Osteoblast (primary cell): Measurements from ENCODE around the gene ILKAP. TPM values are rescaled to one million over a fixed set of nuclear protein-coding genes. Genes with fewer than 3 reads are reported as not detected.

Experiments
- DNase-seq: peaks from one replicate; pipeline ENCODE4 v3.0.0; 2011; ENCODE audit warnings: low spot score, mixed read lengths; ENCODE audit not compliant: insufficient read length; ENCODE audit errors: missing footprints
- H2AFZ ChIP-seq: 2 replicates; pipeline ENCODE4 v1.6.0; 2011; ENCODE audit warnings: mild to moderate bottlenecking, low read length
- H3K27ac ChIP-seq: 2 replicates; pipeline ENCODE4 v1.5.1; 2011; ENCODE audit warnings: mild to moderate bottlenecking, low read depth, low read length, moderate library complexity
- H3K27me3 ChIP-seq: 2 replicates; pipeline ENCODE4 v1.6.0; 2012; ENCODE audit warnings: mild to moderate bottlenecking, control low read depth, inconsistent platforms, low read length, moderate library complexity; ENCODE audit not compliant: insufficient read depth
- H3K36me3 ChIP-seq: 2 replicates; pipeline ENCODE4 v1.5.1; 2011; ENCODE audit warnings: mild to moderate bottlenecking, low read length, control low read depth, moderate library complexity; ENCODE audit not compliant: insufficient read depth
- H3K4me1 ChIP-seq: 2 replicates; pipeline ENCODE4 v1.5.1; 2011; ENCODE audit warnings: mild to moderate bottlenecking, low read length, control low read depth, moderate library complexity; ENCODE audit not compliant: insufficient read depth
- H3K4me2 ChIP-seq: 2 replicates; pipeline ENCODE4 v1.6.0; 2011; ENCODE audit warnings: mild to moderate bottlenecking, low read length; ENCODE audit not compliant: insufficient read depth
- H3K4me3 ChIP-seq: fragments of 200-600 bp; sonication (generic); 3 replicates; pipeline ENCODE4 v1.5.1; 2012; ENCODE audit warnings: mild to moderate bottlenecking, low read length, inconsistent platforms; ENCODE audit not compliant: insufficient read depth
- H3K79me2 ChIP-seq: 2 replicates; pipeline ENCODE4 v1.6.0; 2012; ENCODE audit warnings: mild to moderate bottlenecking, low read length, control low read depth, inconsistent platforms; ENCODE audit not compliant: insufficient read depth
- H3K9me3 ChIP-seq: 2 replicates; pipeline ENCODE4 v1.5.1; 2011; ENCODE audit warnings: low read depth, low read length, control low read depth
- H4K20me1 ChIP-seq: 2 replicates; pipeline ENCODE4 v1.6.0; 2012; ENCODE audit warnings: mild to moderate bottlenecking, low read length, control low read depth; ENCODE audit not compliant: insufficient read depth
- CTCF ChIP-seq: IDR thresholded peaks from 2 replicates; pipeline ENCODE4 v1.5.1; 2011; ENCODE audit warnings: mild to moderate bottlenecking, low read depth, low read length, moderate library complexity; ENCODE audit errors: extremely low read depth
- total RNA-seq: library from RNA; depleted of rRNA; stranded (reverse); fragments of >200 nt; gene quantifications from 2 replicates; pipeline ENCODE4 v1.2.3, GENCODE V29; 2012

ILKAP gene
- total RNA-seq, 1 donor = 24.2 TPM

GRCh38 chr2:238180554-238180953 is 22.9 kb downstream of the ILKAP start:
- H3K79me2 ChIP-seq = peaks cover 3% of the 10 kb centered on the region
- no peak overlapping the region for H2AFZ ChIP-seq
- H3K9me3 ChIP-seq = no peaks in the 10 kb centered on the region
- no peak overlapping the region for H3K4me2 ChIP-seq
- H3K27me3 ChIP-seq = no peaks in the 10 kb centered on the region
- no peak overlapping the region for H3K4me3 ChIP-seq
- no peaks in the 10 kb centered on the region for H4K20me1 ChIP-seq
- TF ChIP-seq CTCF = no peak
- no peak for DNase-seq
- peaks cover 6% of the 10 kb centered on the region for H3K4me1 ChIP-seq
- no peak overlapping the region for H3K27ac ChIP-seq
- H3K36me3 ChIP-seq = peaks cover 78% of the 10 kb centered on the region

GRCh38 chr2:238176613-238177012 is 26.9 kb downstream of the ILKAP start:
- Histone ChIP-seq H3K4me1 (no peaks in the 10 kb centered on the region), H3K79me2 (no peaks in the 10 kb centered on the region), H2AFZ (no peak overlapping the region), H3K27ac (no peak overlapping the region), H3K4me2 (no peak overlapping the region), H3K36me3 (peaks cover 85% of the 10 kb centered on the region), H3K9me3 (no peaks in the 10 kb centered on the region), H3K4me3 (no peak overlapping the region), H4K20me1 (no peaks in the 10 kb centered on the region), H3K27me3 (no peaks in the 10 kb centered on the region)
- TF ChIP-seq CTCF = no peak
- no peak for DNase-seq

GRCh38 chr2:238174701-238175100 is 28.8 kb downstream of the ILKAP start:
- H3K4me1 ChIP-seq = peaks cover 12% of the 10 kb centered on the region
- peaks cover 77% of the 10 kb centered on the region for H3K36me3 ChIP-seq
- H3K27me3 ChIP-seq = no peaks in the 10 kb centered on the region
- H3K79me2 ChIP-seq = no peaks in the 10 kb centered on the region
- no peak for TF ChIP-seq CTCF
- no peak overlapping the region for H2AFZ ChIP-seq
- H3K9me3 ChIP-seq = no peaks in the 10 kb centered on the region
- no peak overlapping the region for H3K27ac ChIP-seq
- H3K4me3 ChIP-seq = no peak overlapping the region
- no peak overlapping the region for H3K4me2 ChIP-seq
- H4K20me1 ChIP-seq = peaks cover under 1% of the 10 kb centered on the region
- no peak for DNase-seq

- Histone ChIP-seq H3K27ac (no peak overlapping the region), H3K9me3 (no peaks in the 10 kb centered on the region), H3K4me1 (peaks cover 16% of the 10 kb centered on the region), H3K79me2 (no peaks in the 10 kb centered on the region), H3K4me2 (no peak overlapping the region), H3K4me3 (no peak overlapping the region), H4K20me1 (peaks cover 3% of the 10 kb centered on the region), H3K27me3 (no peaks in the 10 kb centered on the region), H3K36me3 (peaks cover 73% of the 10 kb centered on the region), H2AFZ (no peak overlapping the region)
- no peak for TF ChIP-seq CTCF
- DNase-seq = no peak
Measured at GRCh38 chr2:238174291-238174690, 29.2 kb downstream of the ILKAP start.
